Smooth muscle cell (in vitro differentiated cells): Measurements from ENCODE around the gene KAT6B. TPM values are rescaled to one million over a fixed set of nuclear protein-coding genes. Genes with fewer than 3 reads are reported as not detected.

ENCODE experiments used
- DNase-seq: peaks from one replicate; lab custom pipeline; 2025; ENCODE audit not compliant: unreplicated experiment; lab: John Stamatoyannopoulos, UW
- H2AFZ ChIP-seq: fragments of 200-600 bp; sonication (generic); 2 replicates; pipeline ENCODE4 v1.6.0; 2016; ENCODE audit warnings: antibody characterized with exemption, low read depth, mild to moderate bottlenecking
- H3F3A ChIP-seq: fragments of 200-600 bp; sonication (generic); 2 replicates; pipeline ENCODE4 v1.6.0; 2017; ENCODE audit warnings: antibody characterized with exemption, low read depth
- H3K27ac ChIP-seq: fragments of 200-600 bp; sonication (generic); 2 replicates; pipeline ENCODE4 v1.5.1; 2016; ENCODE audit warnings: low read depth, mild to moderate bottlenecking
- H3K27me3 ChIP-seq: fragments of 200-600 bp; sonication (generic); 2 replicates; pipeline ENCODE4 v1.6.1; 2016; ENCODE audit warnings: low read depth, mild to moderate bottlenecking
- H3K36me3 ChIP-seq: fragments of 200-600 bp; sonication (generic); 2 replicates; pipeline ENCODE4 v1.5.1; 2016; ENCODE audit warnings: low read depth
- H3K4me1 ChIP-seq: fragments of 200-600 bp; sonication (generic); 2 replicates; pipeline ENCODE4 v1.5.1; 2016; ENCODE audit warnings: low read depth
- H3K4me2 ChIP-seq: fragments of 200-600 bp; sonication (generic); 2 replicates; pipeline ENCODE4 v1.6.0; 2016; ENCODE audit warnings: mild to moderate bottlenecking
- H3K4me3 ChIP-seq: fragments of 200-600 bp; sonication (generic); 2 replicates; pipeline ENCODE4 v1.5.1; 2016; ENCODE audit warnings: mild to moderate bottlenecking
- H3K79me2 ChIP-seq: fragments of 200-600 bp; sonication (generic); 2 replicates; pipeline ENCODE4 v1.6.0; 2016; ENCODE audit warnings: low read depth, mild to moderate bottlenecking
- H3K9ac ChIP-seq: fragments of 200-600 bp; sonication (generic); 2 replicates; pipeline ENCODE4 v1.6.0; 2016; ENCODE audit warnings: low read depth
- H3K9me3 ChIP-seq: fragments of 200-600 bp; sonication (generic); replicated peaks from 2 replicates; pipeline ENCODE4 v1.5.1; 2016; ENCODE audit warnings: low read depth
- H4K20me1 ChIP-seq: fragments of 200-600 bp; sonication (generic); 2 replicates; pipeline ENCODE4 v1.6.0; 2016; ENCODE audit warnings: low read depth
- CTCF ChIP-seq: fragments of 200-600 bp; sonication (generic); IDR thresholded peaks from 2 replicates; pipeline ENCODE4 v1.5.1; 2017; ENCODE audit warnings: borderline replicate concordance, mild to moderate bottlenecking, antibody characterized with exemption; ENCODE audit not compliant: insufficient read depth, poor library complexity, severe bottlenecking
- WGBS: methylation state at CpG from one replicate; pipeline ENCODE4 v1.1.7; 2016; ENCODE audit warnings: low lambda C conversion rate; 5-methylcytosine and 5-hydroxymethylcytosine counted together
- polyA plus RNA-seq: library from polyadenylated mRNA; unstranded; fragments of >200 nt; fragmentation: Nextera tagmentation; extraction: Ambion mirVana; gene quantifications from 2 replicates; pipeline ENCODE4 v1.2.1, GENCODE V29; 2016
- total RNA-seq: library from RNA; depleted of rRNA; stranded (reverse); fragments of >200 nt; gene quantifications from 2 replicates; pipeline ENCODE4 v1.2.3, GENCODE V29; 2014

Gene KAT6B
- total and polyA plus RNA-seq, 2 experiments from 2014 or later = 9.0 to 19.8 TPM

GRCh38 chr10:75001715-75002350, 175.4 kb downstream of the KAT6B start:
- no peak for TF ChIP-seq CTCF
- 91% methylated on average over 5 of the region's 5 CpGs for WGBS
- no peak for DNase-seq
- H3K4me2 ChIP-seq = no peak overlapping the region
- no peak overlapping the region for H3K27ac ChIP-seq
- no peaks in the 10 kb centered on the region for H3K79me2 ChIP-seq
- no peaks in the 10 kb centered on the region for H3K27me3 ChIP-seq
- H3F3A ChIP-seq = peaks cover 3% of the 10 kb centered on the region
- no peak overlapping the region for H3K9ac ChIP-seq
- no peaks in the 10 kb centered on the region for H4K20me1 ChIP-seq
- H3K4me1 ChIP-seq = no peaks in the 10 kb centered on the region
- no peaks in the 10 kb centered on the region for H3K36me3 ChIP-seq
- H2AFZ ChIP-seq = no peak overlapping the region
- H3K4me3 ChIP-seq = no peak overlapping the region
- H3K9me3 ChIP-seq = no peaks in the 10 kb centered on the region

GRCh38 chr10:75002351-75002725, 175.9 kb downstream of the KAT6B start:
- Histone ChIP-seq H3K27ac (no peak overlapping the region), H3K9me3 (no peaks in the 10 kb centered on the region), H3K9ac (no peak overlapping the region), H3K4me2 (no peak overlapping the region), H4K20me1 (no peaks in the 10 kb centered on the region), H3K4me1 (no peaks in the 10 kb centered on the region), H3K79me2 (no peaks in the 10 kb centered on the region), H3F3A (peaks cover 3% of the 10 kb centered on the region), H2AFZ (no peak overlapping the region), H3K36me3 (no peaks in the 10 kb centered on the region), H3K4me3 (no peak overlapping the region), H3K27me3 (no peaks in the 10 kb centered on the region)
- TF ChIP-seq CTCF = no peak
- 93% methylated on average over 3 of the region's 3 CpGs for WGBS
- no peak for DNase-seq

- H3K36me3 ChIP-seq = no peaks in the 10 kb centered on the region
- H3K4me2 ChIP-seq = no peak overlapping the region
- no peaks in the 10 kb centered on the region for H3K27me3 ChIP-seq
- H4K20me1 ChIP-seq = no peaks in the 10 kb centered on the region
- DNase-seq = no peak
- no peak overlapping the region for H3K9ac ChIP-seq
- no peak overlapping the region for H3K27ac ChIP-seq
- WGBS = 92% methylated on average over 3 of the region's 3 CpGs
- no peaks in the 10 kb centered on the region for H3K9me3 ChIP-seq
- no peak for TF ChIP-seq CTCF
- no peak overlapping the region for H3K4me3 ChIP-seq
- H3K4me1 ChIP-seq = no peaks in the 10 kb centered on the region
- H3K79me2 ChIP-seq = no peaks in the 10 kb centered on the region
- peaks cover 3% of the 10 kb centered on the region for H3F3A ChIP-seq
- H2AFZ ChIP-seq = no peak overlapping the region
Observed at GRCh38 chr10:75002967-75003594, 176.7 kb downstream of the KAT6B start.

- H3K4me1 ChIP-seq = no peaks in the 10 kb centered on the region
- H3K27me3 ChIP-seq = no peaks in the 10 kb centered on the region
- no peaks in the 10 kb centered on the region for H3K36me3 ChIP-seq
- H3K79me2 ChIP-seq = no peaks in the 10 kb centered on the region
- WGBS = 89% methylated on average over 2 of the region's 2 CpGs
- H3K9ac ChIP-seq = no peak overlapping the region
- no peak overlapping the region for H3K27ac ChIP-seq
- H4K20me1 ChIP-seq = no peaks in the 10 kb centered on the region
- H3K9me3 ChIP-seq = no peaks in the 10 kb centered on the region
- H3F3A ChIP-seq = peaks cover 3% of the 10 kb centered on the region
- no peak overlapping the region for H2AFZ ChIP-seq
- no peak overlapping the region for H3K4me2 ChIP-seq
- DNase-seq = no peak
- H3K4me3 ChIP-seq = no peak overlapping the region
- TF ChIP-seq CTCF = no peak
Observed at GRCh38 chr10:75003891-75004290, 177.5 kb downstream of the KAT6B start.
